ENCODE data around the gene BNC2. TPM values are rescaled to one million over a fixed set of nuclear protein-coding genes. Genes with fewer than 3 reads are reported as not detected.

The BNC2 gene
- total RNA-seq, 1 experiment from 2014 or later, result 2.9 TPM

GRCh38 chr9:16613605-16614004 is 256.9 kb downstream of the BNC2 start:
- Histone ChIP-seq H3F3A (ENCODE audit: insufficient read depth, low read depth) (no peaks in the 10 kb centered on the region), H3K27ac (no peak overlapping the region), H3K9me3 (ENCODE audit: insufficient read depth, low read depth) (no peaks in the 10 kb centered on the region), H3K4me1 (replicated peaks; ENCODE audit: insufficient read depth) (no peaks in the 10 kb centered on the region), H3K4me2 (no peak overlapping the region), H3K36me3 (ENCODE audit: low read depth) (no peaks in the 10 kb centered on the region), H3K79me2 (ENCODE audit: low read depth) (no peaks in the 10 kb centered on the region), H2AFZ (no peak overlapping the region), H3K4me3 (no peak overlapping the region), H3K27me3 (ENCODE audit: insufficient read depth, low read depth) (no peaks in the 10 kb centered on the region), H4K20me1 (ENCODE audit: insufficient read depth) (no peaks in the 10 kb centered on the region), H3K9me2 (ENCODE audit: insufficient read depth) (no peaks in the 10 kb centered on the region)
- no peak for DNase-seq
- no TSS peak for BruUV-seq (replicated peaks)
- intact Hi-C loops (cut with micrococcal nuclease; ENCODE audit: unreplicated experiment), result no loop called here
- ChIA-PET POLR2A (ENCODE audit: unreplicated experiment) (interaction anchor here (0.7 kb wide), 1 partner anchor 91 kb away, joined by 6 read pairs; no protein-coding TSS in a partner anchor), CTCF (no interaction called here)
- TF ChIP-seq EZH2 (IDR thresholded peaks at IDR 0.05; ENCODE audit: low read depth), result no peak
- TF ChIP-seq, protein P1, sequence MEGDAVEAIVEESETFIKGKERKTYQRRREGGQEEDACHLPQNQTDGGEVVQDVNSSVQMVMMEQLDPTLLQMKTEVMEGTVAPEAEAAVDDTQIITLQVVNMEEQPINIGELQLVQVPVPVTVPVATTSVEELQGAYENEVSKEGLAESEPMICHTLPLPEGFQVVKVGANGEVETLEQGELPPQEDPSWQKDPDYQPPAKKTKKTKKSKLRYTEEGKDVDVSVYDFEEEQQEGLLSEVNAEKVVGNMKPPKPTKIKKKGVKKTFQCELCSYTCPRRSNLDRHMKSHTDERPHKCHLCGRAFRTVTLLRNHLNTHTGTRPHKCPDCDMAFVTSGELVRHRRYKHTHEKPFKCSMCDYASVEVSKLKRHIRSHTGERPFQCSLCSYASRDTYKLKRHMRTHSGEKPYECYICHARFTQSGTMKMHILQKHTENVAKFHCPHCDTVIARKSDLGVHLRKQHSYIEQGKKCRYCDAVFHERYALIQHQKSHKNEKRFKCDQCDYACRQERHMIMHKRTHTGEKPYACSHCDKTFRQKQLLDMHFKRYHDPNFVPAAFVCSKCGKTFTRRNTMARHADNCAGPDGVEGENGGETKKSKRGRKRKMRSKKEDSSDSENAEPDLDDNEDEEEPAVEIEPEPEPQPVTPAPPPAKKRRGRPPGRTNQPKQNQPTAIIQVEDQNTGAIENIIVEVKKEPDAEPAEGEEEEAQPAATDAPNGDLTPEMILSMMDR (conservative IDR thresholded peaks at IDR 0.05), result no peak

- H4K20me1 ChIP-seq (ENCODE audit: insufficient read depth), result no peaks in the 10 kb centered on the region
- H3K9me3 ChIP-seq (ENCODE audit: insufficient read depth, low read depth), result no peaks in the 10 kb centered on the region
- BruUV-seq (replicated peaks), result no TSS peak
- no peaks in the 10 kb centered on the region for H3K4me1 ChIP-seq (replicated peaks; ENCODE audit: insufficient read depth)
- H3K4me2 ChIP-seq, result no peak overlapping the region
- intact Hi-C loops (cut with micrococcal nuclease; ENCODE audit: unreplicated experiment), result no loop called here
- POLR2A ChIA-PET (ENCODE audit: unreplicated experiment), result interaction anchor here (0.7 kb wide), 1 partner anchor 92 kb away, joined by 6 read pairs; no protein-coding TSS in a partner anchor
- no peaks in the 10 kb centered on the region for H3K9me2 ChIP-seq (ENCODE audit: insufficient read depth)
- no peaks in the 10 kb centered on the region for H3K27me3 ChIP-seq (ENCODE audit: insufficient read depth, low read depth)
- no peaks in the 10 kb centered on the region for H3K79me2 ChIP-seq (ENCODE audit: low read depth)
- no peak overlapping the region for H2AFZ ChIP-seq
- H3F3A ChIP-seq (ENCODE audit: insufficient read depth, low read depth), result no peaks in the 10 kb centered on the region
- no peaks in the 10 kb centered on the region for H3K36me3 ChIP-seq (ENCODE audit: low read depth)
- no peak for TF ChIP-seq EZH2 (IDR thresholded peaks at IDR 0.05; ENCODE audit: low read depth)
- TF ChIP-seq, protein P1 (conservative IDR thresholded peaks at IDR 0.05), result no peak
- H3K4me3 ChIP-seq, result no peak overlapping the region
- no peak for DNase-seq
- CTCF ChIA-PET, result no interaction called here
- no peak overlapping the region for H3K27ac ChIP-seq
Observed at GRCh38 chr9:16613051-16613450, 257.4 kb downstream of the BNC2 start.

DNA sequence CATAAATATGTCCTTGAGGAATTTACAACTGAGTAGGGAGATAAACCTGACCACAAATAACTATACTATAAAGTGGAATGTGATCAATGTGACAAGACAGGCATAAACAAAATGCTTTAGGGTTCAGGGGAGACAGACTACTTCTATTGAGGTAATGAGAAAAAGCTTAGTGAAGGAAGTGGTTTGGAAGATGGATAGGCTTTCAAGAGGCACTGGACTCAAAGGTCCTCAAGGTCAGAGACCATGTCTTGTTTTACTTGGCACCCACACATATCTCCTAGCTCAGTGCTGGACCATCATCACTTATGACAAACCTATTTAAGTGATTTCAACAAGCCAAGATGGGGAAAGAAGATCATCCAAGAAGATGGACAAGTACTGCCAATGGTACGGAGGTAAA is 257.8 kb downstream of the BNC2 start:
- no TSS peak for BruUV-seq (replicated peaks)
- no peaks in the 10 kb centered on the region for H3K79me2 ChIP-seq (ENCODE audit: low read depth)
- H3K4me1 ChIP-seq (replicated peaks; ENCODE audit: insufficient read depth), result no peaks in the 10 kb centered on the region
- no peaks in the 10 kb centered on the region for H3K9me2 ChIP-seq (ENCODE audit: insufficient read depth)
- H3K36me3 ChIP-seq (ENCODE audit: low read depth), result no peaks in the 10 kb centered on the region
- TF ChIP-seq, protein P1 (conservative IDR thresholded peaks at IDR 0.05), result no peak
- TF ChIP-seq EZH2 (IDR thresholded peaks at IDR 0.05; ENCODE audit: low read depth), result no peak
- ChIA-PET CTCF (no interaction called here), POLR2A (ENCODE audit: unreplicated experiment) (no interaction called here)
- no peaks in the 10 kb centered on the region for H4K20me1 ChIP-seq (ENCODE audit: insufficient read depth)
- no peak overlapping the region for H3K27ac ChIP-seq
- H3K4me2 ChIP-seq, result no peak overlapping the region
- no peak overlapping the region for H3K4me3 ChIP-seq
- no peaks in the 10 kb centered on the region for H3F3A ChIP-seq (ENCODE audit: insufficient read depth, low read depth)
- H2AFZ ChIP-seq, result no peak overlapping the region
- no peak for DNase-seq
- no peaks in the 10 kb centered on the region for H3K9me3 ChIP-seq (ENCODE audit: insufficient read depth, low read depth)
- intact Hi-C loops (cut with micrococcal nuclease; ENCODE audit: unreplicated experiment), result no loop called here
- no peaks in the 10 kb centered on the region for H3K27me3 ChIP-seq (ENCODE audit: insufficient read depth, low read depth)

All from PC-9 (cell line).